MM.1S (cell line): Measurements from ENCODE around the gene BOLL.

Experiments used
- DNase-seq: peaks from one replicate; pipeline ENCODE4 v3.0.0-alpha.2; 2015
- H2AFZ ChIP-seq: fragments of 300-600 bp; sonication (generic); 2 replicates; pipeline ENCODE4 v1.6.0; 2016; ENCODE audit warnings: antibody characterized with exemption, low read length
- H3F3A ChIP-seq: fragments of 300-600 bp; sonication (generic); 2 replicates; pipeline ENCODE4 v1.6.1; 2016; ENCODE audit warnings: mild to moderate bottlenecking, antibody characterized with exemption, low read length, moderate library complexity, mixed read lengths; ENCODE audit not compliant: insufficient read depth
- H3K27ac ChIP-seq: fragments of 300-600 bp; sonication (generic); 2 replicates; pipeline ENCODE4 v1.5.1; 2016; ENCODE audit warnings: mild to moderate bottlenecking, low read length
- H3K27me3 ChIP-seq: fragments of 300-600 bp; sonication (generic); replicated peaks from 2 replicates; pipeline ENCODE4 v1.6.0; 2016; ENCODE audit warnings: low read length; ENCODE audit not compliant: insufficient read depth
- H3K36me3 ChIP-seq: fragments of 300-600 bp; sonication (generic); replicated peaks from 2 replicates; pipeline ENCODE4 v1.6.1; 2016; ENCODE audit warnings: mild to moderate bottlenecking, low read length, mixed read lengths; ENCODE audit not compliant: insufficient read depth
- H3K4me1 ChIP-seq: fragments of 300-600 bp; sonication (generic); 2 replicates; pipeline ENCODE4 v1.6.1; 2016; ENCODE audit warnings: low read length, mixed read lengths
- H3K4me2 ChIP-seq: fragments of 300-600 bp; sonication (generic); 2 replicates; pipeline ENCODE4 v1.6.0; 2016; ENCODE audit warnings: low read depth, low read length
- H3K4me3 ChIP-seq: fragments of 300-600 bp; sonication (generic); 2 replicates; pipeline ENCODE4 v1.5.1; 2016; ENCODE audit warnings: low read length, mixed read lengths
- H3K79me2 ChIP-seq: fragments of 300-600 bp; sonication (generic); 2 replicates; pipeline ENCODE4 v1.6.1; 2016; ENCODE audit warnings: mixed run types, low read length, mixed read lengths
- H3K9ac ChIP-seq: fragments of 300-600 bp; sonication (generic); 2 replicates; pipeline ENCODE4 v1.6.1; 2016; ENCODE audit warnings: low read length, mixed read lengths
- H3K9me2 ChIP-seq: fragments of 300-600 bp; sonication (generic); replicated peaks from 2 replicates; pipeline ENCODE4 v1.6.1; 2016; ENCODE audit warnings: mild to moderate bottlenecking, low read length, mixed read lengths; ENCODE audit not compliant: insufficient read depth
- H3K9me3 ChIP-seq: fragments of 300-600 bp; sonication (generic); replicated peaks from 2 replicates; pipeline ENCODE4 v1.6.1; 2016; ENCODE audit warnings: mild to moderate bottlenecking, low read length, mixed read lengths; ENCODE audit not compliant: insufficient read depth
- H4K20me1 ChIP-seq: fragments of 300-600 bp; sonication (generic); 2 replicates; pipeline ENCODE4 v1.6.1; 2016; ENCODE audit warnings: mild to moderate bottlenecking, low read length, moderate library complexity, mixed read lengths; ENCODE audit not compliant: insufficient read depth
- EZH2 ChIP-seq: fragments of 300-600 bp; sonication (generic); optimal IDR thresholded peaks from 2 replicates; pipeline ENCODE3; 2017; ENCODE audit warnings: low read depth, mild to moderate bottlenecking, antibody characterized with exemption, low read length, mixed read lengths
- EZH2phosphoT487 ChIP-seq: fragments of 300-600 bp; sonication (generic); IDR thresholded peaks from 2 replicates; pipeline ENCODE4 v1.6.1; 2018; ENCODE audit warnings: antibody characterized with exemption, low read length
- TF ChIP-seq, protein P1 (sequence below): fragments of 300-600 bp; sonication (generic); IDR thresholded peaks from 2 replicates; pipeline ENCODE4 v1.5.1; 2016; ENCODE audit warnings: antibody characterized with exemption, low read length, mixed read lengths

The BOLL gene

DNA sequence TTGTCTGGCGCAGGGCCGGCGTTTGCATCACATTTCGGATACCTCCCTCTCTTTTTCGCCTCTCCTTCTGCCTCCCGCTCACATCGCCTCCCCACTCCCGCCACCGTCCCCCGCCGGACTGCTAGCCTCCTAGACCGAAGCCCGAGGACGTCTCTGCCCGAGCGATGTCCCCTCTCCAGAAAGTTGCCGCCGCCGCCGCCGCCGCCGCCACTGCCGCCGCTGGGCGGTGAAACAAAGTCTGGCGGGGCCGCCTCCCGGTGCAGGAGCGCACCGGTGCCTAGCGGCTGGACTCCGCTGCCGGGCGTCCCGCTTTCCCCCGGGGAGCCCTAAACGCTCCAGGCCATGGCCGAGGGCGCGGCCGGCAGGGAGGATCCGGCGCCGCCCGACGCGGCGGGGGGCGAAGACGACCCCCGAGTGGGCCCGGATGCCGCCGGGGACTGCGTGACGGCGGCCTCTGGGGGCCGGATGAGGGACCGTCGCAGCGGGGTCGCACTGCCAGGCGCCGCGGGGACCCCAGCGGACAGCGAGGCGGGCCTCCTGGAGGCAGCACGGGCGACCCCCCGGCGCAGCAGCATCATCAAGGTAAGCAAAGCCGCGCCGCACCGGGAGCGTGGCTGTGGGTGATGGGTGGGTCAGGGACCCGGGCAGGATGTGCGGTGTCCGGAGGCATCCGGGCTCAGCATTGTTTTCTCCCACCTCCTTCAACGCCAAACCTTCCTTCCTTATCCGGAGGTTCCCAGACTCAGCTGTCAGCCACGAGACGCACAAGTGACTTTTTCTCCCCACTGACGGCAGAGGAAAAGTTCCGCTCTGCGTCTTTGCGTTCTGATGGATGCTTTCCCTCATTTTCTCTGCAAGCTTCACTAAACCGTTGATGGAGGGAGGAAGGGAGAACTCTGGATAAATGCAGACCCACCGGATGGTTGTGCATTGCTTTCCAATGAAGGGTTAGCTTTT, 19.9 kb upstream of the BOLL start:
- Histone ChIP-seq H4K20me1 (no peaks in the 10 kb centered on the region), H3K9ac (peak overlapping the region; percentile 51; the same call in 1 of the 2 replicates), H3K79me2 (no peaks in the 10 kb centered on the region), H3K4me2 (peak overlapping the region; percentile 77), H3F3A (no peaks in the 10 kb centered on the region), H3K27ac (no peak overlapping the region), H3K27me3 (no peaks in the 10 kb centered on the region), H3K36me3 (no peaks in the 10 kb centered on the region), H2AFZ (peak overlapping the region; percentile 81), H3K4me3 (peak overlapping the region; percentile 78), H3K9me2 (no peaks in the 10 kb centered on the region), H3K9me3 (no peaks in the 10 kb centered on the region), H3K4me1 (peaks cover 4% of the 10 kb centered on the region)
- peak; percentile 29 for DNase-seq
- TF ChIP-seq EZH2 (no peak), EZH2phosphoT487 (no peak)
- TF ChIP-seq, protein P1, sequence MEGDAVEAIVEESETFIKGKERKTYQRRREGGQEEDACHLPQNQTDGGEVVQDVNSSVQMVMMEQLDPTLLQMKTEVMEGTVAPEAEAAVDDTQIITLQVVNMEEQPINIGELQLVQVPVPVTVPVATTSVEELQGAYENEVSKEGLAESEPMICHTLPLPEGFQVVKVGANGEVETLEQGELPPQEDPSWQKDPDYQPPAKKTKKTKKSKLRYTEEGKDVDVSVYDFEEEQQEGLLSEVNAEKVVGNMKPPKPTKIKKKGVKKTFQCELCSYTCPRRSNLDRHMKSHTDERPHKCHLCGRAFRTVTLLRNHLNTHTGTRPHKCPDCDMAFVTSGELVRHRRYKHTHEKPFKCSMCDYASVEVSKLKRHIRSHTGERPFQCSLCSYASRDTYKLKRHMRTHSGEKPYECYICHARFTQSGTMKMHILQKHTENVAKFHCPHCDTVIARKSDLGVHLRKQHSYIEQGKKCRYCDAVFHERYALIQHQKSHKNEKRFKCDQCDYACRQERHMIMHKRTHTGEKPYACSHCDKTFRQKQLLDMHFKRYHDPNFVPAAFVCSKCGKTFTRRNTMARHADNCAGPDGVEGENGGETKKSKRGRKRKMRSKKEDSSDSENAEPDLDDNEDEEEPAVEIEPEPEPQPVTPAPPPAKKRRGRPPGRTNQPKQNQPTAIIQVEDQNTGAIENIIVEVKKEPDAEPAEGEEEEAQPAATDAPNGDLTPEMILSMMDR: peak; percentile 0

GRCh38 chr2:197804049-197804757, 19.1 kb upstream of the BOLL start, which contains the start of gene PLCL1:
Gene PLCL1, plus strand, starts transcription at chr2:197804593.
- Histone ChIP-seq H3K9me3 (no peaks in the 10 kb centered on the region), H3F3A (no peaks in the 10 kb centered on the region), H3K4me3 (peak within 1 kb of the TSS; percentile 78), H3K4me1 (peaks cover 4% of the 10 kb centered on the region), H3K79me2 (no peaks in the 10 kb centered on the region), H2AFZ (peak within 1 kb of the TSS; percentile 82), H3K27me3 (no peaks in the 10 kb centered on the region), H3K27ac (no peak within 1 kb of the TSS), H3K4me2 (peak within 1 kb of the TSS; percentile 77), H3K36me3 (no peaks in the 10 kb centered on the region), H3K9ac (peak within 1 kb of the TSS; percentile 51; the same call in 1 of the 2 replicates), H3K9me2 (no peaks in the 10 kb centered on the region), H4K20me1 (no peaks in the 10 kb centered on the region)
- DNase-seq: peak; percentile 95
- no peak for TF ChIP-seq EZH2
- TF ChIP-seq EZH2phosphoT487: no peak
- TF ChIP-seq, protein P1: no peak

DNA sequence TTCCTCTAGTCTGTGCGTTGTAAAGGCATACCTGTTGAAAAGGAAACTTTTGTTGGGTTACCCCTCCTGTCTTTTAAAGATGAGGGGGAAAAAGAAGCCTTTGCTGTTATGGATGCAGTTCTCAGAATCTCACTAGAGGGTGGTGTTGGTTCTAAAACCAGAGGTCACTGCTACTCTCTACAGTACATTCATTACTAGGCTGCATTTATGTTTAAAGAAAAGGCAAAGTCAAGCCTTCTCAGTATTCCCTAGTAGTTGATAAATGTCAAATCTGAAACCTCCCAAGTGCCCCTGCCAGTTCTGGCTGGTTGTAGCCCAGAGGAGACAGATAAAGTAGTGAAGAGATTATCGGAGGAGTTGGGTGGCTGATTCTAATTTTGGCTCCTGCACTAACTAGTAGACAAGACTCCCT, 17.9 kb upstream of the BOLL start:
- DNase-seq: peak; percentile 71
- no peaks in the 10 kb centered on the region for H3K9me3 ChIP-seq

More for the DNA sequence above, 17.9 kb upstream of the BOLL start:
- Histone ChIP-seq H3K9ac (no peak overlapping the region), H3K9me2 (no peaks in the 10 kb centered on the region), H3K4me1 (peaks cover 4% of the 10 kb centered on the region), H3K36me3 (no peaks in the 10 kb centered on the region), H2AFZ (no peak overlapping the region), H3K79me2 (no peaks in the 10 kb centered on the region), H3F3A (no peaks in the 10 kb centered on the region), H3K4me3 (no peak overlapping the region; the same call in 1 of the 2 replicates), H3K4me2 (peak overlapping the region; percentile 72; the same call in 1 of the 2 replicates), H3K27ac (no peak overlapping the region), H3K27me3 (no peaks in the 10 kb centered on the region), H4K20me1 (no peaks in the 10 kb centered on the region)
- TF ChIP-seq, protein P1: peak; percentile 90
- no peak for TF ChIP-seq EZH2
